D721Med (cell line): Measurements from ENCODE around the gene RELCH.
A peak's percentile ranks its signal among the peaks of the same experiment; 100 is the strongest.

Experiments
- DNase-seq: peaks from one replicate; pipeline ENCODE4 v3.0.0; 2011; ENCODE audit warnings: low spot score; ENCODE audit not compliant: insufficient read length
- FAIRE-seq: peaks from 2 replicates; lab custom pipeline; 2011; peaks lifted over from hg19 to GRCh38; lab: Jason Lieb, UNC
- CTCF ChIP-seq: IDR thresholded peaks from 2 replicates; pipeline ENCODE4 v1.5.1; 2012; ENCODE audit warnings: mild to moderate bottlenecking, control low read depth; ENCODE audit not compliant: insufficient read depth; ENCODE audit errors: missing control alignments

RELCH gene

GRCh38 chr18:62279561-62279960 lies 92.5 kb downstream of the RELCH start:
- no peak for FAIRE-seq

DNA sequence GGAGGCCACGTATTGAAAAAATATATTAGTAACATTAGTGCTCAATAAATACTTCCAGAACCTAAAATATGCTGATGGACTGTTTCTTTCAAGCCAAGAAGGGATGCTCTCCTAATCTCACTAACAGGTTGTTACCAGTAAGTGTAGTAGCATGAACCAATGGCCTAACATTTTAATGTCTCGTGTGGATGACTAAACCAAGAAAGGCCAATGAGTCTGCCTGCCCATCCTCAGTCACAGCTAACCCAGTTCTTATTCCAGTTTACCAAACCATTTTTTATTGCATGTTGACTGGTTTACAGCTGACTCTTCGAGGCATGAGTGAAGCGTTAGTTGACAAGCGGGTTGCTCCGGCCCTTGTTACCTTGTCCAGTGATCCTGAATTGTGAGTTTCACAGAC lies 93.0 kb downstream of the RELCH start:
- FAIRE-seq, result no peak
- no peak for DNase-seq
- no peak for TF ChIP-seq CTCF

More at GRCh38 chr18:62279561-62279960, 92.5 kb downstream of the RELCH start:
- DNase-seq, result no peak
- TF ChIP-seq CTCF, result no peak

GRCh38 chr18:62280786-62281185 lies 93.7 kb downstream of the RELCH start:
- no peak for TF ChIP-seq CTCF
- FAIRE-seq, result no peak

DNA sequence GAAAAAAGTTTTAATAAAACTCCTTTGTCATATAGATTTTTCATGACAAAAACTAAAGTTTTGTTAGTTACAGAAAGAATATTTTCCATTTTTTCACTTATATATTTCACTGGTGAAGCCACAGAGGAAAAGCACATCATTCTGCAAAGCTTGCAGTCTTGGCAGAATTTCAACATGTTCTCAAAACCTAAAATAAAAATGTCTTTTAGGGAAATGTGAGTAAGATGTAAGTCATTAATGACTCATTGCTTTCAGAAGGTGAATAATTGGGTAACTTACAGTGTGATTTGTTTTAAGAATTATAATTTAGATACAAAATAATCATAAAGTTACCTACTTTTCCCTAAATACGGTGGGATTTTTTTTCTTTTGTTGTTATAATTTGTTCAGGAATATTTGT lies 94.6 kb downstream of the RELCH start:
- no peak for FAIRE-seq
- DNase-seq, result no peak
- no peak for TF ChIP-seq CTCF

More at GRCh38 chr18:62280786-62281185, 93.7 kb downstream of the RELCH start:
- no peak for DNase-seq

DNA sequence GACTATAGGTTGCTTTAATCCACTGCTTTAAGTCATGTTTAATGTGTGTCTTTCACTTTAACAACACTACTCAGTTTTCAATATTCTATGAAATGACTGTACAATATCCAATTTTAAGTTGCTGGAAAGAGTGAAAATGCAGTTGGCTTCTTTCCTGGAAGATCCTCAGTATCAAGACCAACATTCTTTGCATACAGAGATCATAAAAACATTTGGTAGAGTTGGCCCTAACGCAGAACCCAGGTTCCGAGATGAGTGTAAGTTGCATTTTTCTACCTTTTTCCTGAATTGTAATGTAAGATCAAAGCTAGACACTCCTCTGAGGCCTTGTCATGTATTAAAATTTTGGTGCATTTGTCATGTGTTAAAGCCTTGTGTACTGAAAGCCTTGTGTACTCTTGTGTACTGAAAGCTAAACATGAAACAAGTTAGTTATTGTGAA lies 95.2 kb downstream of the RELCH start:
- DNase-seq (no peak), FAIRE-seq (no peak)
- no peak for TF ChIP-seq CTCF

DNA sequence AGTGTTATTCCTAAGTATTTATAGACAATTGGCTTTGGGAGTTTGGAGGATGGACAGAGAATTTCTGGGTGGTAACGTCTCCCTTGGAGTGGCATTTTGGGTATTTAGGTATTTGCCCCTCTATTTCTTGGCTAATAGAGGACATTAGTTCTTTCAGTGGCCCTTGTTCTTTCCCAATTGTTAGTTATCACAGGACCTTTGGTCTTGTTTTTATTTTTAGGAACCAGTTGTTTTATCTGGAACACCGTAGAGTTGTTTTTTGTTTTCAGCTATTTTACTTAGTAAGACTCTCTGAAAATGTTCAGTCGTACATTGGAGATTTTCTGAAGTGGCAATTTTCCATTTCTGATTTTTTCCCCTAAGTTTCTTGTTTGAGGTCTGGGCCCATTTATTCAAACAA lies 97.6 kb downstream of the RELCH start:
- TF ChIP-seq CTCF, result no peak
- peak; percentile 90 for FAIRE-seq
- no peak for DNase-seq

- FAIRE-seq (no peak), DNase-seq (no peak)
- TF ChIP-seq CTCF, result no peak
Observed at GRCh38 chr18:62285281-62285680, 98.2 kb downstream of the RELCH start.
